K562 (cell line): ENCODE results near the gene NR1D1. TPM values are rescaled to one million over a fixed set of nuclear protein-coding genes. Genes with fewer than 3 reads are reported as not detected.

Experiments
- ARID4B ChIP-seq: sonication (generic); formaldehyde crosslinking; IDR thresholded peaks from 2 replicates; pipeline ENCODE4 v1.8.0; 2022; ENCODE audit warnings: mild to moderate bottlenecking, missing genetic modification reagents
- CTCFL ChIP-seq: IDR thresholded peaks from 2 replicates; pipeline ENCODE4 v1.6.1; 2011; ENCODE audit warnings: borderline replicate concordance, low read depth, mild to moderate bottlenecking, moderate library complexity, low read length; ENCODE audit not compliant: insufficient read depth, poor library complexity, severe bottlenecking
- GABPA ChIP-seq: fragments of 200-800 bp; sonication (Bioruptor generic); conservative IDR thresholded peaks from 2 replicates; pipeline ENCODE4 v1.6.1; 2016; ENCODE audit warnings: low read depth, missing genetic modification characterization, missing compliant biosample characterization
- GATAD2B ChIP-seq: fragments of 450-650 bp; IDR thresholded peaks from 2 replicates; pipeline ENCODE4 v1.6.1; 2017; ENCODE audit warnings: mild to moderate bottlenecking, borderline replicate concordance
- MYNN ChIP-seq, 2 experiments: sonication (generic); formaldehyde crosslinking in 1 of 2; IDR thresholded peaks; 2 replicates each; pipeline versions ENCODE4 v1.5.0 to v1.6.1; 2016 to 2020; ENCODE audit warnings: antibody characterized with exemption in 1 of 2, missing genetic modification reagents in 1 of 2
- NUFIP1 ChIP-seq: fragments of 450-650 bp; IDR thresholded peaks from 2 replicates; pipeline ENCODE4 v1.6.1; 2018; ENCODE audit not compliant: partially characterized antibody
- POLR2A ChIP-seq: fragments of 450-650 bp; conservative IDR thresholded peaks from 2 replicates; pipeline ENCODE4 v1.6.1; 2016
- POLR2G ChIP-seq: fragments of 200-400 bp; formaldehyde crosslinking; IDR thresholded peaks from 2 replicates; pipeline ENCODE4 v1.6.1; 2017; ENCODE audit warnings: low read depth, mild to moderate bottlenecking, antibody characterized with exemption, low read length, moderate library complexity
- ZBTB11 ChIP-seq, 3 experiments: fragments of 200-800 bp in 1 of 3; fragments of 250-450 bp in 1 of 3; fragments of 450-650 bp in 1 of 3; sonication (Bioruptor Pico) in 1 of 3; sonication (Bioruptor generic) in 1 of 3; formaldehyde crosslinking in 1 of 3; IDR thresholded peaks; 2 replicates each; pipeline versions ENCODE4 v1.6.1 to v1.8.0; 2016 to 2022; ENCODE audit warnings: mild to moderate bottlenecking in 2 of 3, missing genetic modification characterization in 2 of 3, missing compliant biosample characterization in 1 of 3, moderate library complexity in 1 of 3
- ZNF324 ChIP-seq: fragments of 250-450 bp; sonication (Bioruptor Pico); IDR thresholded peaks from 2 replicates; pipeline ENCODE4 v1.4.0; 2020; ENCODE audit warnings: mild to moderate bottlenecking
- ZNF395 ChIP-seq: fragments of 200-800 bp; sonication (Bioruptor generic); IDR thresholded peaks from 2 replicates; pipeline ENCODE4 v1.6.1; 2017; ENCODE audit warnings: missing genetic modification characterization, missing compliant biosample characterization
- ZNF639 ChIP-seq, 2 experiments: fragments of 200-800 bp in 1 of 2; sonication (Bioruptor generic) in 1 of 2; sonication (generic) in 1 of 2; formaldehyde crosslinking in 1 of 2; IDR thresholded peaks in 1 of 2; conservative IDR thresholded peaks in 1 of 2; 2 replicates each; pipeline versions ENCODE4 v1.5.0 to v1.6.1; 2016 to 2020; ENCODE audit warnings: missing compliant biosample characterization in 1 of 2, missing genetic modification characterization in 1 of 2, missing genetic modification reagents in 1 of 2
- polyA plus RNA-seq, 8 experiments: library from polyadenylated mRNA; depleted of rRNA in 4 of 8; stranded (reverse) in 5 of 8; unstranded in 3 of 8; fragments of >200 nt; fragmentation: Nextera tagmentation in 2 of 8; fragmentation: Illumina TruSeq in 1 of 8; extraction: Ambion mirVana in 2 of 8; extraction: Trizol in 1 of 8; gene quantifications; 2 replicates each; pipeline versions ENCODE4 v1.2.1 to v1.2.3, GENCODE V29; 2011 to 2014; ENCODE audit warnings: inconsistent platforms in 1 of 8, missing spikeins in 1 of 8
- total RNA-seq, 7 experiments: library from RNA; depleted of rRNA in 6 of 7; stranded (reverse); fragments of >200 nt in 6 of 7; fragmentation: Illumina TruSeq in 2 of 7; extraction: Trizol in 2 of 7; gene quantifications; 2 replicates each; pipeline versions ENCODE4 v1.2.1 to v1.2.3, GENCODE V29; 2011 to 2021; ENCODE audit warnings: low replicate concordance in 1 of 7

NR1D1 gene
- total and polyA plus RNA-seq, 9 of the 15 experiments (the other 6 are each of a cell fraction or from before 2014, with no cell fraction given), result 0.25 to 7.7 (median 0.65) TPM

- TF ChIP-seq ARID4B (CRISPR knock-in tag), result peak; percentile 49; the same call in 1 of the 2 replicates
- peak in 1 of 3 experiments; percentile 26; a peak in 1 of 6 replicates for TF ChIP-seq ZBTB11 (CRISPR knock-in tag; IDR thresholded peaks at IDR 0.05)
- TF ChIP-seq ZNF324 (CRISPR knock-in tag), result no peak
- TF ChIP-seq GATAD2B, result no peak
- no peak for TF ChIP-seq GABPA (tag)
- TF ChIP-seq ZNF395 (CRISPR knock-in tag), result no peak; the same call in 1 of the 2 replicates
- no peak for TF ChIP-seq NUFIP1
- peak; percentile 42; the same call in 1 of the 2 replicates for TF ChIP-seq POLR2A
- TF ChIP-seq CTCFL, result peak; percentile 63
- TF ChIP-seq POLR2G, result peak; percentile 73
- no peak for TF ChIP-seq MYNN (IDR thresholded peaks at IDR 0.05)
- no peak for TF ChIP-seq MYNN (CRISPR knock-in tag; IDR thresholded peaks at IDR 0.05)
- TF ChIP-seq ZNF639 (CRISPR knock-in tag; conservative IDR thresholded peaks at IDR 0.05 in 1 of 2, IDR thresholded peaks at IDR 0.05 in 1 of 2), result peak in 1 of 2 experiments; percentile 77; a peak in 2 of 4 replicates
Observed at GRCh38 chr17:40063187-40063771, 37.1 kb downstream of the NR1D1 start (continued).
